Smooth muscle cell of the coronary artery (primary cell): ENCODE data around the gene VPS51. TPM values are rescaled to one million over a fixed set of nuclear protein-coding genes. Genes with fewer than 3 reads are reported as not detected.

Experiments used
- total RNA-seq: library from RNA; depleted of rRNA; stranded (reverse); fragments of >200 nt; gene quantifications from 2 replicates; pipeline ENCODE4 v1.2.3, GENCODE V29; 2014; ENCODE audit warnings: low replicate concordance

VPS51 gene
- 215 and 350 TPM in 2 replicates for total RNA-seq

DNA sequence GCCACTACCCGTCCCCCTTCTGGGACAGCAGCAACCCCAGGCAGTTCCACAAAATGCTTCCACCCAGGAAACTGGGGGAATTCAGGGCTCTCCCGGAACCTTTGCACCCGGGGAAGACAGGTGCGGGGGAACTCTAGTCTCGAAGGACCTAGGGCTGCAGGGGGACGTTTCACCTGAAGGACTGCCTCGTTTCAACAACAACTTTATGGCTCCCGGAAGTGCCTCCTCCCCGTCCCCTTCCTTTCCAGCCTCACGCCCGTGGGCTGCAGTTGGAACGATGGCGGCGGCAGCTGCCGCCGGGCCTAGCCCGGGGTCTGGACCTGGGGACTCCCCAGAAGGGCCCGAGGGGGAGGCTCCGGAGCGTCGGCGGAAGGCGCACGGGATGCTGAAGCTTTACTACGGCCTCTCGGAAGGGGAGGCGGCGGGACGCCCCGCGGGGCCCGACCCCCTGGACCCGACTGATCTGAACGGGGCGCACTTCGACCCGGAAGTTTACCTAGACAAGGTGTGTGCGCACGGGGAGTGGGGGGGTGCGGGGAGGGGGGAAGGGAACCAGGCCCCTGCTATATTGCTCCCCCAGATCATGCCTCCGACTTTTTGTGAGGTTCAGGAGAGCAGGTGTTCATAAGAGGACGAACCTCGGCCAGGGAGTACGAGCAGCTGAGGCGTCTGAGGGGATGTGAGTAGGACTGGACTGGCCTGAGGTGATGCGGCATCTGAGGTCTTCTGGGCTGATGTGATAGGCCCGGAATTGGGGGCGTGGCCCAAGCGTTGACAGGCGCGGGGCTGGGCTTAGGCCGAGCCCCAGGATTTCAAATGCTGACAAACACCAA is at the start of gene VPS51:
Gene VPS51 (plus strand): TSS at position 241 of the 833 bp plus-strand sequence. CDS start 37 bp downstream, at position 278.

GRCh38 chr11:65058419-65059054 is 37.5 kb upstream of the VPS51 start, which contains the start of gene NAALADL1:
TSS of gene NAALADL1 (minus strand) at chr11:65058553. CDS start at chr11:65058521, 32 bp downstream.

GRCh38 chr11:65083834-65084597 is 12.0 kb upstream of the VPS51 start, which contains the start of the genes CDCA5 and ZFPL1:
TSS of gene CDCA5 (minus strand) at chr11:65084040. CDS start at chr11:65083978, 62 bp downstream.
TSS of gene ZFPL1 (plus strand) at chr11:65084222. CDS start at chr11:65084699, 477 bp downstream.

DNA sequence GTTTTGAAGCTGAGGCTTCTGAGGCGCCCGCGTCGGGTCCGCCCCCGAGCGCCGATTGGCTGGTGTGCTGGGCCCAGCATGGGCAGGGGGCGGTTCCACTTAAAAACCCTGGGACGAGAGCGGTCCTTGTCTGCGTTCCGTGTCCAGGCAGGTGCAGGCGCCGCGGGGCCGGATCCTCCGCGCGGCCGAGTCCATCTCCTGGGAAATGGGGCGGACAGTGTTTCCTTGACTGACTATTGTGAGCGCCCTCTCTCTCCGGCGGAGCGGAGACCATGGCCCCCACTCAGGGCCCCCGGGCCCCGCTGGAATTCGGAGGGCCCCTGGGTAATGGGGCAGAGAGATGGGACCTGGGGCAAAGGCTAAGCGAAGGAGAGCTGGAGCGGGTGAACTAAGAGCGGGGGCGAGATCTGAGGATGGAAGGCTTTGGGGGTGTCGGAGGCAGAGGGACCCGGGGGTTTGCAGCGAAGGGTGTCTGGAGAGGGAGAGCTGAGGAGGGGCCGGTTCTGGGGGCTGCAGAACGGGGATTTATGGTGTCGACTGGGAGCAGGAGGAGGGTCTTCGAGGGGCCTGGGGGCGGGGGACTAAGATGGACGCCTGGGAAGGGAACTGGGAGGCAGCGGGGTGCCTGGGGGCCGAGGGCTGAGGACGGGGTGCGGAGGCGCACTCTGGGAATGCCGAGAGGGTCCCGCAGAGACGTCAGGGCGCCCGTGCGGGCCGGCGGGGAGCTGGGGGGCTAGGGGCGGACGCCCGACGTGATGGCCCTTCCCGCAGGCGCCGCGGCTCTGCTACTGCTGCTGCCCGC is 15.9 kb downstream of the VPS51 start, which contains the start of gene TM7SF2:
Gene TM7SF2 (plus strand): TSS at position 129 of the 802 bp plus-strand sequence. CDS start 144 bp downstream, at position 273.

GRCh38 chr11:65117206-65118096 is 21.4 kb downstream of the VPS51 start, which contains the start of gene ZNHIT2:
TSS of gene ZNHIT2 (minus strand) at chr11:65117701. CDS start at chr11:65117653, 48 bp downstream.

DNA sequence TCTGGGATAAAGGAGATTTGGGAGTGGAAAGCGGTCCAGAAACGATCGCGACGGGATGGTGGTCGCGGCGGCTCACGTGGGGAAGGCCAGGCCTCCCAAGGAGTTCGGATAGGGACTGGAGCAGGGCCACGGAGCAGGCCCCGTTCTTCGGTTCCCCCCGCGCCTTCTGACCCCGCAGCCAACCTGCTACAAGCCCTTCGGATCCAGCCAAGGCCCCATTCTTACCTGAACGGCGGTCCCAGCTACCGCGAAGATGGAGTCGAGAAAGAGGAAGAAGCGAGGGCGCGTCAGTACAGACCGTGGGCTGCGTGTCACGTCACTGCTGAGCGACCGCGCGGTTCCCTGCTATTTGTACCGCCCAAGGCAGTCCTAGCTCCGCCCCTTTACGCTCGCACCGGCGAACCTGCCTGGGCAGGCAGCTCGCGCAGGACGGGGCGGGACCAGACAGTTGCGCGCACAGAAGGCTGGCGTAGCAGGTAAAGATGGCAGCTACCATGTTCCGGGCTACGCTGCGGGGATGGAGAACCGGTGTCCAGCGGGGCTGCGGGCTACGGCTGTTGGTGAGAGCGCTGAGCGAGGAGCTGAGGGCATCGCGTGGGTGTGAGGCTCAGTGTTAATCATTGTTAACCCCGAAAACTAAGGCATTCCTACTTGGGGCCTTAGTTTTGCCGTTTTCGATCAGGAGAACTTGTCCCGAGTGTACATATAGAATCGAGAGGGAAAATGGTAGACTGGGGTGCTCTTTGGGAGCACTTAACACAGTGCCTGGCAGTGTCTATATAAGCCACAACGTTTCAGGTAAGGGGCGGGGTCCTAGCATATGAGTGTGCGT is 26.1 kb downstream of the VPS51 start, which contains the start of the genes FAU and MRPL49:
Gene FAU (minus strand): TSS at position 270 of the 832 bp plus-strand sequence. CDS start 321 bp downstream, outside the sequence.
Gene MRPL49 (plus strand): TSS at position 457 of the 832 bp plus-strand sequence. CDS start 26 bp downstream, at position 483.

DNA sequence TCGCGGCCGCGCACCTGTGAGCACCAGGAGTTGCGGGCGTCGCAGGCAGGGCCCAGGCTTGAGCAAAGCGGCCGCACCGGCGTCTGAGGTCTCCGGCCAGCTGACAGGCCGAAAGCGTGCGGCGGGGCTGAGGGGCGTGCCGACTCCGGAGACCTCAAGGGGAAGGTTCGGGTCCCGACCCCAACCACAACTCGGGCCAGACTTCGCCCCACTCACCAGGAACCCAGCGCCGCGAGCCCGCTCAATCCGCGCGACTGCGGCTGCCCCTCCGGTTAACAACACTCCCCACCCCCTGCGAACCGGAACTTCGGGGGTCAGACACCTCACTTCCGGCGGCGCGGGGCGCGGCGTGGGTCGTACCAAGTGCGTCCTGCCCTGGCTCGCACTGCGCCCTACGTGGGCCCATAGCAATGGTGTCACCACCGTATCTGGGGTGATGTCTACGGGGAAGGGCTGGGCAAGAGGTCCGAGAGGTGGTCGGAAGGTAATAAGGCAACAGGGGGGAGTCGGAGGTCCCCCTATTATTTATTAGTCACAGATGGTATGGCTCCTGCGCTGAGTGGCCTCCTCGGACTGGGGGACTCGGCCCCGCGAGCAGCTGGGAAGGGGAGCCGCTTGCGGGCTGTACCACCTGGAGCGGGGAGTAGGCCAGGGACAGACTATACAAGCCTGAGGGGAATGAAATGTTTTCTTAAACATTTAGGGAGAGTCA is 38.4 kb downstream of the VPS51 start, which contains the start of gene SYVN1:
Gene SYVN1 (minus strand): TSS at position 280 of the 712 bp plus-strand sequence. CDS start 918 bp downstream, outside the sequence.

Other genes starting within 250 kb of the VPS51 start
- 71.9 and 97.1 TPM in 2 replicates for gene EHD1, start 217.6 kb upstream of the VPS51 start, total RNA-seq
- gene ATG2A, start 179.0 kb upstream of the VPS51 start, total RNA-seq: 5.6 and 9.2 TPM in 2 replicates
- 4.3 and 8.9 TPM in 2 replicates for gene PPP2R5B, start 171.5 kb upstream of the VPS51 start, total RNA-seq
- not detected in 2 replicates for gene GPHA2, start 160.3 kb upstream of the VPS51 start, total RNA-seq
- not detected in 2 replicates for gene MAJIN, start 124.1 kb upstream of the VPS51 start, total RNA-seq
- 0.15 TPM in 1 of 2 replicates, not detected in the other for gene BATF2, start 99.2 kb upstream of the VPS51 start, total RNA-seq
- 91.6 and 106 TPM in 2 replicates for gene ARL2, start 82.1 kb upstream of the VPS51 start, total RNA-seq
- 5.9 TPM in 2 replicates for gene SNX15, start 68.8 kb upstream of the VPS51 start, total RNA-seq
- 6.3 and 8.6 TPM in 2 replicates for gene SAC3D1, start 55.0 kb upstream of the VPS51 start, total RNA-seq
- gene NAALADL1, start 37.7 kb upstream of the VPS51 start, total RNA-seq: 13.1 and 25.5 TPM in 2 replicates
- gene CDCA5, start 12.2 kb upstream of the VPS51 start, total RNA-seq: 0.35 and 2.2 TPM in 2 replicates
- gene ZFPL1, start 12.0 kb upstream of the VPS51 start, total RNA-seq: 21.5 and 40.3 TPM in 2 replicates
- 7.6 and 8.8 TPM in 2 replicates for gene TM7SF2, start 15.7 kb downstream of the VPS51 start, total RNA-seq
- 3.0 and 7.5 TPM in 2 replicates for gene ZNHIT2, start 21.5 kb downstream of the VPS51 start, total RNA-seq
- 499 and 518 TPM in 2 replicates for gene FAU, start 25.9 kb downstream of the VPS51 start, total RNA-seq
- gene MRPL49, start 26.1 kb downstream of the VPS51 start, total RNA-seq: 25.4 and 41.2 TPM in 2 replicates
- gene SYVN1, start 38.3 kb downstream of the VPS51 start, total RNA-seq: 11.7 and 19.7 TPM in 2 replicates
- gene SPDYC, start 74.0 kb downstream of the VPS51 start, total RNA-seq: not detected in 2 replicates
- 49.4 and 94.9 TPM in 2 replicates for gene CAPN1, start 85.7 kb downstream of the VPS51 start, total RNA-seq
- gene POLA2, start 165.7 kb downstream of the VPS51 start, total RNA-seq: 3.4 and 3.9 TPM in 2 replicates
- gene CDC42EP2, start 218.7 kb downstream of the VPS51 start, total RNA-seq: 8.5 and 17.2 TPM in 2 replicates
- gene DPF2, start 237.6 kb downstream of the VPS51 start, total RNA-seq: 19.4 and 27.6 TPM in 2 replicates